Pons (tissue), 1 donor: Measurements from ENCODE around the gene DIS3L2.
"Not testable (repeated sequence)": the region's sequence is repeated elsewhere in the genome, so short reads cannot be mapped to it uniquely, and the experiment has no call there.

ENCODE experiments used
- DNase-seq: peaks from one replicate; pipeline ENCODE4 v3.0.0-alpha.2; 2016; ENCODE audit warnings: low spot score

The DIS3L2 gene

DNA sequence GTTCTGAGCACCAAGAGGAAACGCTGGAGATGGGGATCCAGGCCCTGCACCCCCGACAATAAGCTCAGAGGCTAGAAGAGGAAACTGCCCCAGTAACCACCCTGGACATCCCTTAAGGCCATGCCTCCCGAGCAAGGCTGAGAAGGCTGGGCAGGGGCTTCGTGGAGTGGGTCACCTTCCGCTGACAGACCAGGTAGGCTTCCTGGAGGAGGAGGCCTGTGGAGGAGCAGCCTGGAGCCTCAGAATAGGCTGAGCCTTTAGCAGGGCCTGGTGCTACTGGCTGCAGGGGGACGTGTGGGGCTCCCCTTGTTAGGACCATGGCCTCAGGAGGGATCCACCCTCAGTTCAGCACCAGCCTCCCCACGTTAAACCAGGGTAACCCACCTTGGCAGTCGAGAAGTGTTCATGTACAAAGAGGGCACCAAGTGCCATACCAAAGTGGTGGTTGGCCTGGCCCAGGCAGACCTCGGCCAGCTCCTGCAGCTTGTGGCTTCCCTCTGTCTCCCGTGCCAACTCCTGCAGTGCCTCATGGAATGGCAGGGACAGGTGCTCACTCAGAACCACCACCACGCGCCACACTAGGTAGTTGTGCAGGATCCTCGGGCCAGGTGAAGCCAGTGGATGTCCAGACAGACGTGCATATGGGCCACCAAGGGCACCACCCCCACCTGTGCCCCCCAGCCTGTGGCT, 388.6 kb downstream of the DIS3L2 start:
- DNase-seq, result no peak

DNA sequence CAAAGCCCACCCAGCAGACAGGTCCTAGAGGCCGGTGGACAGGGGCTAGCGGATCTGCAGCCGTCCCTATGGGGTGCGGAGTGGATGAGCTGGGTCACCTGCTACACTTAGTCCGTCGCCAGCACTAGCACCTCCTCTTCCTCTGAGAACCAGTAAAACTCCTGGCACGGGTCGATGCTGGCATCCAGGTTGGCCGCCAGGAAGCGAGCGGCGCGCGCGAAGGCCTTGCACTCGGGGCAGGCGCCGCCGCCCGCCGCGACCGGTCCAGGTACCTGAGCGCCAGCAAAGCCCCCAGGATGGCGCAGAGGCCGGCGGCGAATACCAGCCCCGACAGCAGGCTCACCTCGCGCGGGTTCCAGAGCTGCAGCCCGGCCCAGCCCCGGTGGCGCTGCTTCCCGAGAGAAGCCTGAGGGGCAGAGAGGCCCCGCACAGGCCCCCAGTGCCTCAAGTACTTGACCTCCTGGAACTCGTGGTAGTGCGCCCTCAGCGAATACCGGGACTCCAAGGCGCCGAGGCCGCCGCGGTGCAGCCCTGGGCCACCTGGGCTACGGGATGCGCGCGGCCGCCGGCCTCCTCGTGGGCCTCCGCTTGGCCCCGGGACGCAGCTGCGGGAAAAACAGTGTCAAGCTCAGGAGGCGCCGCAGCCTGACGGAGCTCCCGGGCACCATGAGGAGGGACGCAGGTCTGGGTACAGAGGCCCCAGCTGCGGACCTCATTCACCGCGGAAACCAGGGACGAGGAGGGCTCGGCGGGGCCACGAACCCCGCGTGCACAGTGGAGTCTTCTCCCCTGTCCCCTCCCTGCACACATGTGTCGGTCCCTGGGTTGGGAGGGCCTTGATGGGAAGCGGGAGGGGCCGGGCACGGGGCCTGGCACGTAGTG, 389.5 kb downstream of the DIS3L2 start:
- no peak for DNase-seq

DNA sequence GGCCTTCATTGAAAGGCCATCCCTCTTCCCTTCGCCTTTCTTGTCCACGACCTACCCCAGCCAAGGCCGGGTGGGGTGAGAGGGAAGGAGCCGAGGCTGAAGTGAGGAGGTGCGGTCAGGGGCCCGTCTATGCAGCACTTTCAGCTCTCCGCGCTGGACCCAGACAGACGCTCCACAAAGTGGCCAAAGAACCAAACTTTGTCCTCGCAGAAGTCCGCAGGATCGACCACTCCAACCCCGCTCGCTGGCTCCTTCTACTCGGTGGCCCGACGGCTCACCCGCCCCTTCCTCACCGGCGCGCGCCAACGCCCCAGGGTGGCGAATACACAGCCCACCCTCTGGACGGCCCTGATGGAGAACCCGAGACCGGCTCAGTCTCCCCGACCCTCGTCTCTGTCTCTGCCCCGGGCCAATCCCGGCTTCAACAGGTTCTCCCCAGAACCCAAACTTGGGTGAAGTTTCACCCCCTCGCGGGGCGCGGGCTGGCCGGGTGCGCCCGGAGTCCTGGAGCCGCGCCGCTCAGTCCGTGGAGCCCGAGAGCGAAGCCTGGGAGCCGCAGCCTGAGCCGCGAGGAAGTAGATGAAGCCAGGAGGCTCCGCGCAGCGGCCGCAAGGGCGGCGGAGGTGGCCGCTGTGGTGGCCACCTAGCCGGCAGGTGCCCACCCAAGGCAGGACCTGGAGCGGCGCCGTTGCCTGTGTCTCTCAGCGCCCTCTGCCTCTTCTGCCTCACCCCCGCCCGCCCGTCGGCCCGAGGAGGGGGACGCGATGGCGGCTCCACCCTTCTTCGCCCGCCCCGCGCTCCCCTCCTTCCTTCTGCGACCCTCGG, 390.4 kb downstream of the DIS3L2 start:
- no peak for DNase-seq

DNA sequence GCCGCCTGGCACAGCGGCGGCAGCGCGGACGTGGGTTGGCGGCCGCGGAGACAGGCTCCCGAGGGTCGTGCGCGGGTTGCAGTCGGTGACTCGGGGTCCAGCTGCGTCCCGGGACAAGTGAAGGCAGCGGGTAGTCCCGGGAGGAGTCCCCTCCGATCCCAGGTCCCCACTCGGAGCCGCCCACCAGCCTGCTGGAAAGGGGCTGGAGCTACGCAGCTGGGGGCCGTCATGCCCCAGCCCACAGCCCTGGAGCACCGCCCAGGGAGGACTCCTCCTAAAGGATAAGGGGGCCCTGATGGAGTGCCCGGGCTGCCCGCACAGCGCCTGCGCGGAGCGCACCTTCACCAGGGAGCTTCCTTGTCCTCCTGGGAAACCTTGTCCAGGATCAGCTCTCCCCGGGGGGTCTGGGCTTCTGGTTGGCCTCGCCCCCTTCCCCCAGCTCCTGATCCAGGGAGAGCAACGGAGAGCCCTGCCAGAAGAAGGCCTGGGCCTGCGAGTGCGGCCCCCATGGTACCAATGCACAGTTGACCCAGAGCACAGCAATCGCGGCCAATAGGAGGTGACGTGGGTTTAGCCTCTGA, 391.1 kb downstream of the DIS3L2 start:
- no peak for DNase-seq

DNA sequence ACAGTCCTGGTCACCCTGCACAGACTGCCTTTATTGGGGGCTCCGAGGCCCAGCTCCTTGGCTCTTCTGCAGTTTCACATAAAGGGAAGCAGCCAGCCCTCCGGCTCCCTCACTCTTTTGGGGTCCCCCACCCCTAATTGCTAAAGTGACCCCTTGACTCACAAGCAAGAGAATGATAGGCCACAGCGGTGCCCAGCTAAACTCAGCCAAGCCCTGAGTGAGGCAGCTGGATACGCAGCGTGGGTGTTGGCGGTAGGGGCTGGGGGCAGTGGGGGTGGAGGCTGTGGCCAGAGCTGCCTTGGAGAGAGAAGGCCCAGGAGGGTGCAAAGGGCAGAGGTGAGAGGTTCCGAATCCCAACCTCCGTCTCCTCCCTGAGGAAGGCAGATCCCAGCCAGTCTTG, 391.6 kb downstream of the DIS3L2 start:
- DNase-seq, result no peak

DNA sequence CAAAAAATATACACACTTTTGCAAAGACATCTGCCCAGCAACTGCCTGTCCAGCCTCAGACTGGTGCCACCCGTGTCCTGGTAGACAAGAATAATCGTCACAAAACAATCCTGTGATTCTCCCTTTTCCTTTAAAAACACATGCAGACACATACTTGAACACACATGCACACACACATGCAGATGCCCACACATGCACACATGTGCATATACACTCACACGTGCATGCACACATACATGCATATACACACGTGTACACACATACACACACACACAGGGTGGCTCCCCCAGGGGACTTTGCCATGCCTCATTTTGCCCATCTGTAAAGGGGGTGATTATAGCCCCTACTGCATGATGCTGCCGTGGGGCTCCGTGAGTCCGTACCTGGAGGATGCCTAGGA, 392.1 kb downstream of the DIS3L2 start:
- no peak for DNase-seq

DNA sequence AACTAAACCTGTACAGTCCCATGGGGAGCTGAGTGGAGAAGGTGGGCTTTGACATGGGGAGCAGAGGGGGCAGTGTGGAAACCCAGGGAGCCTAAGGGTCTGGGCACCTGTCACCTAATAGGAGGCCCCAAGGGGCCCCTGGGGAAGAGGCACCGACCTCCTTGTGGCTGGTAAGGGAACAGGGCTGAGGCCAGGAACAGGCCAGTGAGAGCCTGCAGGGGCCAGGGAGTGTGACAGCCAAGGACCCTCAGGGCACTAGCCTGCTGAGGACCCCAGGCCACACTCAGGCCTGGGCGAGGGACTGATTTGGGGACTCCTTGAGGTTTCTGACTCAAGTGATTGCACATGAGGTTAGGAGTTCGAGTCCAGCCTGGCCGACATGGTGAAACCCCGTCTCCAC, 392.6 kb downstream of the DIS3L2 start:
- no peak for DNase-seq

DNA sequence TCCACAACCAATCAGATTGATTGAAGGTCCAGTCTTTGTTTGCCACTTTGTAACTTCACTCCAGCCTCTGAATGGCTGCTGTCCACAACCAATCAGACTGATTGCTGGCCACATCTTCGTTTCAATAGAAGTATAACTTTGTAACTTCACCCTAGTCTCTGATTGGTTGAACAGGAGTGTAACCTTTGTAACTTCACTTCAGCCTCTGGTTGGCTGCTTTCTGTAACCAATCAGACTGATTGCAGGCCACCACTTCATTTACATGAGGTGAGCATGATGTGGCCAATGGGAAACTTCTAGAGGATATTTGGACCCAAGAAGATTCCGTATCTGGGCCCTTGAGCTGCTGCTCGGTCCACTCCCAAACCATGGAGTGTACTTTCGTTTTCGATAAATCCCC, 400.1 kb downstream of the DIS3L2 start:
- DNase-seq, result no peak

DNA sequence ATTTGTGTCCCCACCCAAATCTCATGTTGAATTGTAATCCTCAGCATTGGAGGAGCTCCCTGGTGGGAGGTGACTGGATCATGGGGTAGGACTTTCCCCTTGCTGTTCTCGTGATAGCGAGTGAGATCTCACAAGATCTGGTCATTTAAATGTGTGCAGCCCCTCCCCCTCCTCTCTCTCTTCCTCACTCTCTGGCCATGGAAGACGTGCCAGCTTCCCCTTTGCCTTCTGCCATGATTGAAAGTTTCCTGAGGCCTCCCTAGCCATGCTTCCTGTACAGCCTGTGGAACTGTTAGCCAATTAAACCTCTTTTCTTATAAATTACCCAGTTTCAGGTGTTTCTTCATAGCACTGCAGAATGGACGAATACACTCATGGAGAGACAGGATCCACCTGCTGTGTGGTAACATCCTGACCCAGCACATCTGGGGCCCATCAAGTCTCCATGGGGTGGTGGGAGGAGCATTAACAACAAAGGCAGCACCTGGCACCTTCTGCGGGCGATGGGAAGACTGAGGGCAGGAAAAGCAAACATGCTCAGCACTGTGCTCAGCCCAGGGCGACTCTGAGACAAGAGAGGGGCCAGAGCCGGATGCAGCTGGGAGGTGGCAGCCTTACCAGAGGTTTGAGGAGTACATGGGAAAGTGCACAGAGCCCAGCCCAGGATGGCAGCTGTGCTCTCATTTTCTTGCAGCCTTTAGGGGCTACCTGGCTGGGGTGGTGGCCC, 400.8 kb downstream of the DIS3L2 start:
- DNase-seq, result no peak

DNA sequence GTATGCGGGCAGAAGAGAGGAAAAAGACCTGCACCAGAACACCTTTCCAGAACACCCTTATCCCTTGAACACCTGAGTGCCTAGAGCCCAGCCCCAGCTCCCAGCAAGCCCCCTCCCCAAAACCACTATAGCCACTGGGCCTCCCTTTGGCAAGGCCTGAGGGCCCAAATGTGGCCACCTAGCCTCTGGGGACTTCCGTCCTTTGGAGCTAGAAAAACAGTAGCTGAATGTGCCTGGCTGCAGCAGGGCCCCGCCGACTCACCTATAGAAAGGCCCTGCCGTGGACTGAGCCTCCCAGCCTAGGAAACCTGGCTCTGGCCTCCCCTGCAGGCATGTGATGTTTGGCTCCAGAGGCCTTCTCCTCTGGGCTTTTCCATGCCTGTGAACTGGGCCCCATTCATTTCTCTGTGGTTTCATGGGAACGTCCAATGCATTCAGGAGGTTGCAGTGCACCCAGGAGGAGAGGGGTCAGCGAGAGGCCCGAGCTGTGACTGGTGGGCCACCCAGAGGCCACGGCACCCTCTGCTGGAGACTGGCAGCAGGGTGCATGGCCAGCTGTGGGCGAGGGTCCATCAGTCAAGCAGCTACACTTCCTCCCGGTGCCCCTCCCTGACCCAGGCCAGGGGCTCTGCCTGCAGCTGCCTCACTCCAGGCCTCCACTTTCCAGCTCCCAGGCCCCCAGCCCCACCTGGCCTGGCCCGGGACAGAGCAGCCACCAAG, 401.7 kb downstream of the DIS3L2 start:
- not testable (repeated sequence) for DNase-seq

DNA sequence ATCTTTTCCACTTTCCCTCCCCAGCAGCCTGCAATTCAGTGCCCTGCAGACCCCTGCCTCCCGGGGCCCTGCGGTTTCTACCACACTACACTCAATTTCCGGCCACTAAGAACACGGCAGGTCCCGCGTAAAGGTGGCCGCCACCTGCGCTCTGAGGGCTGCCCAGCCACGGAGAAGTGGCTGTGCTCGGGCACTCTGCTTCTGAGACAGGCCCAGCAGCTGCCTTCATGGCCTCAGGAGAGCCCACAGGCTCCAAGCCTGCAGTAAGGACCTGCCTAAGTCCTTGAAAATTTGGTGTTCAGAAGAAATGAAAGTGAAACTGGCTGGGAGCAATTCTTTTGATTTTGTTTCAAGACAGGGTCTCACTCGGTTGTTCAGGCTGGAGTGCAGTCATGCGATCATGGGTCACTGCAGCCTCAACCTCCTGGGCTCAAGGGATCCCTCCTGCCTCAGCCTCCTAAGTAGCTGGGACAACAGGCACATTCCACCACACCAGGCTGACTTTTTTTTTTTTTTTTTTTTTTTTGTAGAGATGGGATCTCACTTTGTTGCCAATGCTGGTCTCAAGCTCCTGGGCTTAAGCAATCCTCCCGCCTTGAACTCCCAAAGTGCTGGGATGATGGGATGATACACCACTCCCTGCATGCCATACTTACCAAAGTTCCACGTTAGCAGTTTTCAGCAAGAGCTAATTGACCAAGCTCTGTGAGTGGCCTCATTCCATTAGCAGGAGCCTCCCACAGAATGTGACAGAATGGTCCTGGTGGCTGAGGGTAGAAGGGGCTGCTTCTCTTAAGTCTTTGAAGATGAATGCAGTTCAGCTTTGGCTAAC, 402.5 kb downstream of the DIS3L2 start:
- no peak for DNase-seq

DNA sequence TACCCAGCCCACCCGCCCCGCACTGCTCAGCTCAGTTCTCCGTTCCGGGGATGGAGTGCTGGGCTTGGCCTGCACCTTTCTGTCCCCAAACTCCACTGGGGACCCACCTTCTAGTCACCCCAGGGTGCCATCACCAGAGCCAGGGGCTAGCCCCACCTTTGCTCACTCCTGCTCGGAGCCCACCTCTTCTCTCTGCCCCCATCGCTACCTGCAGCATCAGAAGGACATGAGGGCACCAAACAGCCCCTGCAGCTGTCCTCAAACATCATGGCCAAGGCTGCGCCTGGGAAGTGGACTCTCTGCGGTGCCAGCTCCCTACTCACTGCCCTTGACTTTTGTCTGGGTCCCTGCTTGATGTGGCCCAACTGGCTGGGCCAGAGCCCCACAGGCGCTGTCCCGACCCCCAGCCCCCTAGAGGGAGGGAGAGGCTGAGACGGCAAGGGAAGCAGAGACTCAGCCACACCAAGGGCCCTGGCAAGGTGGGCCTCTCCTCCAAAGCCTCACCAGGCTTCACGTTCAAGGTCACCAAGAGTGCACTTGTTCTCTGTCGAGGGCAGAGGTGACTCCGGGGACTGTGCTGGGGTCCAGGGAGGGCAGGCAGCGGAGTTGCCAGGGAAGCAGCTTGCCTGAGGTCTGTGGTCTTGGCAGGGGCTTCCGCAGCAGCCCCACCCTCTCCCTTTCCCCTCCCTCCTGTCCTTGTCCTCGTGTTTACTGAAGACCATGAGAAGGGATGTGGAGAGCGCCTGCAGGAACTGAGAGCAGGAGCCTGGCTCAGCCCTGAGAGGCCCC, 403.5 kb downstream of the DIS3L2 start:
- DNase-seq, result not testable (repeated sequence)

DNA sequence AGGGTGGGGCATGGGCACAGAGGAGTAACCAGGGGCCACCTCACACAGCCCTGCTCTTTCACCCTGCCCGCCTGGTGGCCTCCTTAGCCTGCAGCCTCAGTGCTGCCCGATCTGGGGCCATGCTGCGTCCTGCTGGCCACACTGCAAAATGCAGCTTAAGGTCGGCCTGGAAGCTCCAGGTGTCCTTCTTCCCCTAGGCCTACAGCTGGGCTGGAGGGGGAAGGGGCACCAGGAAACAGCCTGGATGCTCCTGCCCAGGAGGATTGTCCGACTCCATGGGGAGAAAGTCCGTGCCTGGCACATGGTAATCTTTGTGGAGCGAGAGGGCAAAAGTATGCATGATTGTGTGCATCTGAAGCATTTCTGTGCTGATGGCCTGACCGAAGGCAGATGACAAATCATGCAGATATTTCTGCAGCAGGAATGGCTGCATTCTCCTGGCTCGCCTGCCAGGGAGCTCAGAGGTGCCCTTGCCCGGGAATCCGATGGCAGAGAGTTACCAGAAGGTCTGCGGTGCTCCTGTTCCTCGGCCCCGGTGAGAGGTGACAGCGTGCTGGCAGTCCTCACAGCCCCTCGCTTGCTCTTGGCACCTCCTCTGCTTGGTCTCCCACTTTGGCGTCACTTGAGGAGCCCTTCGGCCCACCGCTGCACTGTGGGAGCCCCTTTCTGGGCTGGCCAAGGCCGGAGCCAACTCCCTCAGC, 404.3 kb downstream of the DIS3L2 start:
- no peak for DNase-seq

DNA sequence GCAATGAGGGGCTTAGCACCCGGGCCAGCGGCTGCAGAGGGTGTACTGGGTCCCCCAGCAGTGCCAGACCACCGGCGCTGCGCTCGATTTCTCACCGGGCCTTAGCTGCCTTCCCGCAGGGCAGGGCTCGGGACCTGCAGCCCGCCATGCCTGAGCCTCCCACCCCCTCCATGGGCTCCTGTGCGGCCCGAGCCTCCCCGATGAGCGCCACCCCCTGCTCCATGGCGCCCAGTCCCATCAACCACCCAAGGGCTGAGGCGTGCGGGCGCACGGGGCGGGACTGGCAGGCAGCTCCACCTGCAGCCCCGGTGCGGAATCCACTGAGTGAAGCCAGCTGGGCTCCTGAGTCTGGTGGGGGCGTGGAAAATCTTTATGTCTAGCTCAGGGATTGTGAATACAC, 404.9 kb downstream of the DIS3L2 start:
- not testable (repeated sequence) for DNase-seq

DNA sequence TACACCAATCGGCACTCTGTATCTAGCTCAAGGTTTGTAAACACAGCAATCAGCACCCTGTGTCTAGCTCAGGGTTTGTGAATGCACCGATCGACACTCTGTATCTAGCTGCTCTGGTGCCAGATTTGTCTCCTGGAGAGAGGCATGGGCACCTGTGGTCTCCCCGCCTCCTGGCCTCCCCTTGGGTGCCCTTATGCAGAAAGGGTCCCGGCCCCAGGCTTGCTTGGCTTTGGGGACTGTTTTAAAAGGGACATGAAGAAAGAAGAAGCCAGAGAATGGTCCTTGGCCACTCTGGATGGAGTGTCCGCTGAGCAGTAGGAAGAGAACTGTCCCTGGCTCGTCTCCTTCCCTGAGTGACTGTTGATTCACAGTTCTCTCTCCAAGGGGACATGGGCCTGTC, 405.5 kb downstream of the DIS3L2 start:
- DNase-seq, result no peak

DNA sequence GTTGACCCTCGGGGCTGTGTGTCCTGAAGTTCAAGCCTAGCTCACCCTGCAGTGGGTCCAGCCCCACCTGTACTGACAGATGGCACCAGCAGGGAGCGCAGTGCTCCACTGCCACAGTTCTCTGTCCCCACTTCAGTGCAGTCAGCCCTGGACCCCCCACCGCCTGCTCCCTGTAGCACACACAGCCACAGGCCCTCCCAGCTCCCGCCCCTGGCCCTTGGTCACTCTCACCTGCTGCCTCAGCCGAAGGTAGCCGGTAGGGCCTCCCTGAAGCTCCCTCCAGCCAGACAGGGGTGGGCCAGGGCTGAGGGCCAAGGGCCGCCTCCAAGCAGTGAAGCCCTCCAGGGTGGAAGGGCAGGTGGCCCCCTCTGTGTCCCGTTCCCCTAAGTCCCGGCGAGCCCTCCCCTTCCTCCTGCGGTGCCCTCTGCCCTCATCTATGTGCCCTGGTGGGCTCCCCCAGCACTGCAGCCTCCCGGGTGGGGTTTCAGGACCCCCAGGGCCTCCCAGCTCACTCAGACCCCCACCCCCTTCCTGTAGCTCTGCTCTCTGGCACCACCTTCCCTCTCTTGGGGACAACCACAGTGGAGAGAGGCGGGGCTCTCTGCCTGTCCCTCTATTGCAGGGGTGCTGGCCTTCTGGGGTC, 406.2 kb downstream of the DIS3L2 start:
- no peak for DNase-seq

DNA sequence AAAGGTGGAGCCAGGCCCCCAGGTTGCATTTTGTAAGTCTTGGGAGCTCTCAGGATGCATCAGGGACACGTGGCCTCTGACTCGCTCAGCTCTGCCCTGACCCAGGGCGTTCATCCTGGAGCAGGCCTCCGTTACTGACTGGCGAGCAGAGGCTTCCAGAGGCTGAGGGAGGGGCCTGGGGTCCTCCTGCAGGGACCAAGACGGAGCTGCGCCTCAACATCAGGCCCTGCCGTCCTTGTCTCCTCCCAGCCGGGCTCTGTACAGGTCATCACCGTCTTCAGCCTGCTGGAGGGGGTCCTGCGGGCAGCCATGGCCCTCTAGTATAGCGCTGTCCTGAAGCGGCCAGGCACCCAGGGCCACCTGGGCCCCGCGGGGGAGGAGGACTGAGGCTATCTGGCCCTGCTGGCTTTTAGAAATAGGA, 406.8 kb downstream of the DIS3L2 start:
- no peak for DNase-seq
